Stimulated activated CD8-positive, alpha-beta memory T cell treated with anti-CD3 and anti-CD28 coated beads, Interleukin-15, amount 100 ng/mL, for 4 hours (primary cell): ENCODE data around the gene ZSWIM9.
"Not testable (repeated sequence)": the region's sequence is repeated elsewhere in the genome, so short reads cannot be mapped to it uniquely, and the experiment has no call there.

Experiments used
- DNase-seq, 2 donors: peaks; one replicate each; pipeline ENCODE4 v3.0.0-alpha.2; 2020; ENCODE audit warnings: low read depth in 2 of 2

ZSWIM9 gene

DNA sequence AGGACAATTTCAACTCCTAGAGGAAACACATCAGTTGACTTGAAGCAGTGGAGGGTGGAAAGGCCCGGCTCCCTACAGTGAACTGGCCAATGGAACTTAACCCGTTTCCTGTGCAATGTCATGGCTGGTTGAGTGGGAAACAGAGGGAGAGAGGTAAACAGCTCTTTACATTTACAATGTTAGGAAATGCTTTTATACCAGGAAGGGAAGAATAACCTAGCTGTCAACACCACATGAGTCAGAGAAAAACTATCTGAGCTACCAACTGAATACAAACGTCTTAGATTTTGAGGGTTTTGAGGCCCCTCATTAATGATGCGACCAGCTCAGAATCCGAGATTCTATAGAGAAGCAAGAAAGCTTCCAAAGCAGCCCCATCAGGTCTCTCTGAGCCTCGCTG, 48.5 kb downstream of the ZSWIM9 start:
- DNase-seq: no peak

DNA sequence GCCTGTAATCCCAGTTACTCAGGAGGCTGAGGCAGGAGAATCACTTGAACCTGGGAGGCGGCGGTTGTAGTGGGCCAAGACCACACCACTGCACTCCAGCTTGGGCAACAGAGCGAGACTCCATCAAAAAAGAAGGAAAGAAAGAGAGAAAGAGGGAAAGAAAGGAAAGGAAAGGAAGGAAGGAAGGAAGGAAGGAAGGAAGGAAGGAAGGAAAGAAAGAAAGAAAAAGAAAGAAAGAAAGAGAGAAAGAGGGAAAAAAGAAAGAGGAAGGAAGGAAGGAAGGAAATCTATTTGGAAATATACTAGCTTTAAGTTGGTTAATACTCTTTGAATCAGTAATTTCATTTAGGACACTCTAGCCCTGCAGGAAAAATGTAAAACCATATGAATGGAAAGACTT, 50.3 kb downstream of the ZSWIM9 start:
- DNase-seq: not testable (repeated sequence)

DNA sequence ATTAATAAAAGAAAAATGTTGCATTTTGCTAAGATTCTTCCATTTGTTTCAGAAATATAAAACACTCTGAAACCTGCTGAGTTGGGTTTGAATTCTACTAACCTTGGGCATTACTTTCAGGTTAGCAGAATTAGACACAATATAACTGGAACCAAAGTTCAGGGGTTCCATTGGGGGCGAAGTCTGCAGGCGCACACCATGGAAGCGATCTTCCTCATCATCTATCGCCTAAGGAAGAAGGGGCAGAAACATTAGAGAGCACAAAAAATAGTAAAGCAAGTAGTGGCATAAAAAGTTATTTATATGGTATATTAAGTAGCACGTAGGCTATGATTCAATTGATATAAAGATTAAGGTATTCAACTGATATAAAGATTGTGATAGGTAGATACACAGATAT, 51.1 kb downstream of the ZSWIM9 start:
- DNase-seq: no peak

DNA sequence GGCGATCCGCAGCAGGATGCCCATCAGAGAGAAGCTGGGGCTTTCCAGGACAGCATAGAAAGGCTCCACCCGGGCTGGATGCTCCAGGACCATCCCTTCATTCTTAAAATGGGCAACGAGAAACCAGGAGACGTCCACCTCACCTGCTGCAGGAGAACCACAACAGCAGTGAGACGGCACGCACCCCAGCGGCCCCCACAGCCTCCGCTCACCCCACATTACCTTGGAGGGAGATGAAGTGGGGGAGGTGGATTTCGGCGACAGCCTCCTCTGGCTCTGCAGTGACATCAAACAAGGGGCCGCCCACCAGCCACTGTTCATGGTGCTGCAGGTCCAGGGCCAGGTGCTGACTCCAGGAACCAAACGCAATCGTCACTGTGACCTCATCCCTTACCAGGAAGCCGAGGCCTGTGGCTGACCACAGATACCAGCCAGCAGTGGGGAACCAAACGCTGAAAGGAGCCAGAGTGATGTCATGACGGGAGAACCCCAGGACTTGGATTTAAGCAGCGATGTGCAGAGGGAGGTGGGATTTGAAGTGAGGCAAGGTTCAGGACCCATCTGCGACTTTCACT, 60.2 kb downstream of the ZSWIM9 start:
- DNase-seq: no peak

DNA sequence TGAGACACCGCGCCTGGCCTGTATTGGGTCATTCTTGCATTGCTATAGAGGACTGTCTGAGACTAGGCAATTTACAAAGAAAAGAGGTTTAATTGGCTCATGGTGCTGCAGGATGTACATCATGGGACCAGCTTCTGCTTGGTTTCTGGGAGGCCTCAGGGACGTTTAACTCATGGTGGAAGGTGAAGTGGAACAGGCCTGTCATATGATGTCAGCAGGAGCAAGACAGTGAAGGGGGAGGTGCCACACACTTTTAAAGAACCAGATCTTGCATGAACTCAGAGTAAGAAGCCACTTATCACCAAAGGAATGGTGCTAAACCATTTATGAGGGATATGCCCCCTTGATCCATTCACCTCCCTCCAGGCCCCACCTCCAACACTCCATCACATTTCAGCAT, 66.6 kb downstream of the ZSWIM9 start:
- DNase-seq: no peak

DNA sequence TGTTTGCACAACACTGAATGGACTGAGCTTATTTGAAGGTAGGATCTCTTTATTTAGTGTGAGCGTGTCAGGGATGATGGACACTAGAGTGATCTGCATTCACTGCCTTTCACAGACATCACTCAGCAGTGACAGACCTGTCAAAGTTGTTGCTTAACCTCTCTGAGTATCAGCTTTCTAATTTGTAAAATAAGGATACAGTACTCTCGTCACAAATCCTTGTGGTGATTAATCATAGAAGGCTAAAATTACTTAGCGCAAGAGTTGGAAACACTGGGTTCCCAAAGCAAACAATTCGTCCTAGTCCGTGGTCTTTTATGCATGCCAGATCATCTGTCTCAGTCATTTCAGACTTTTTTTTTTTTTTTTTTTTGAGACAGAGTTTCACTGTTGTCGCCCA, 68.6 kb downstream of the ZSWIM9 start:
- no peak for DNase-seq

DNA sequence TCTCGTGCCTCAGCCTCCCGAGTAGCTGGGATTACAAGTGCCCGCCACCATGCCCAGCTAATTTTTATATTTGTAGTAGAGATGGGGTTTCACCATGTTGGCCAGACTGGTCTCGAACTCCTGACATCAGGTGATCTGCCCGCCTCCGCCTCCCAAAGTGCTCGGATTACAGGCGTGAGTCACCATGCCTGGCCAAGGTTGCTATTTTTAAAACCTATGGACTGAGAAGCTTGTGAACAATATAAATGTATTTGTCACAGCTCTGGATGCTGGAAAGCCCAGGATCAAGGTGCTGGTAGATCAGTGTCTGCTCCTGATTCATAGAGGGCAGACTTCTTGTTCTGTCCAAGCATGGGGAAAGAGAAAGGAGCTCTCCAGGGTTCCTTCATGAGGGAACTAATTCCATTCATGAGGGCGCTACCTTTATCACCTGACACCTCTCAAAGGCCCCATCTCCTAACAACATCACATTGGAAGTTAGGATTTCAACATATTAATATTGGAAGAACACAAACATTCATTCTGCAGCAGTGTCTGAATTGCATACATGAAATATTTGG, 69.2 kb downstream of the ZSWIM9 start:
- DNase-seq: no peak

DNA sequence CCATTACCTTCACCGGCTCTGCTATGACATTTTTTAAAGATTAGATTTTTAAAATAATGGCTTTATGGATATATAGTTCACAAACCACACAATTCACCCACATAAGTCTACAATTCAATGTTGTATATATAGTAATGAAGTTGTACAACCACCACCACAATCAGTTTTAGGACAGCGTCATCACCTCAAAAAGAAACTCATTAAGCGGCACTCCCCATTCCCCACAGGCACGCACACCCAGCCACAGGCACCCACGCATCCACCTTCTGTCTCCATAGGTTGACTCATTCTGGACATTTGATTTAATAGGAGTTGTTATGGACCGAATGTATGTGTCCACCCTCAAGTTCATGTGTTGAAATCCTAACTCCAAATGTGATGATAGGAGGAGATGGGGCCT, 71.3 kb downstream of the ZSWIM9 start:
- not testable (repeated sequence) for DNase-seq

DNA sequence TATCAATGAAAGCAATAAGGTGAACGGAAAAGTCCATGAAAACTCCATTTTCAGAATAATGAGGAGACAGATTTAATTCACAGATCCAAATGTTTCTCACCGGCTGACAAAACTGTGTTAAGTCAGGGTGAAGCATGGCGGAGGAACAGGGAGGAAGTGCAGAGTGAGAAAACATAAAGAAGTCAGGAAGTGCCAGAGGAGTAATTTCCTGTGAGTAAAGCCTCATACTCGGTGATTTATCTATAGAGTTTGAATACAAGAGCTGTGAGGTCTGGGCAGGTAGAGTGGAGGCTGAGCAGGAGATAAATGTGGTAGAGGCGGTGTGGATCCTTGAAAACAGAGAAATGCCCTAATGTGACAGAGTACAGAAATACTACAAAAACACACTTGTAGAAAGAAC, 73.8 kb downstream of the ZSWIM9 start:
- DNase-seq: peak in 1 of 2 donors; percentile 20

DNA sequence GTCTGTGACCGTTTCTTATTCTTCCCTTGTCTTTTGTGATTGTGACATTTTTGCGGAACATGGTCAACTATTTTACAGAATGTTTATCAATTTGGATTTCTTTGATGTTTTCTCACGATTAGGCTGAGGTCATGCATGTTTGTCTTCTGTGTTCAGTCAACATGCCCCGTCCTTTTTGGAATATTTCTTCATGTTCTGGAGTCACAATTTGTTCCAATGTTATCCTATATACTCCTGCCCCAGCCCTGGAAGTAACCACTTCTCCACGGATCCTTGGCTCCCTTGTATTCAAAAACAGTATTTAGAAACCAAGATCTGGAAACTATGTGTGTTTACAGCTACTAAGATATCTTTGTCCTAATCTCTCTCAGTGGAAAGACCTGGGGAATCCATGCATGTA, 75.6 kb downstream of the ZSWIM9 start:
- no peak for DNase-seq

DNA sequence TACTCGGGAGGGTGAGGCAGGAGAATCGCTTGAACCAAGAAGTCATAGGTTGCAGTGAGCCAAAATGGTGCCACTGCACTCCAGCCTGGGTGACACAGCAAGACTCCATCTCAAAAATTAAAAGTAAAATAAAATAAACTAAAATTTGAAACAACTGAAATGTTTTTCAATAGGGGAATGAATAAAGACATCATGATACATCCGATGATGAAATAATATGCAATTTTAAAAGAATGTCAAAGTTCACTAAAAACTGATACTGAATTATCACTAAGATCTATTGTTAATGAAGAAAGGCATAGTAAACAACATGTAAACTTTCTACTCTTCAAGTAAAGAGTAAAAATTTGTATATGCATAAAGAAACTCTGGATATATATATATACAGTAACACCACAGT, 76.7 kb downstream of the ZSWIM9 start:
- no peak for DNase-seq
